Lower leg skin (tissue), 4 donors: Measurements from ENCODE around the gene ABI2. TPM values are rescaled to one million over a fixed set of nuclear protein-coding genes. Genes with fewer than 3 reads are reported as not detected.
"Not testable (repeated sequence)": the region's sequence is repeated elsewhere in the genome, so short reads cannot be mapped to it uniquely, and the experiment has no call there.

ENCODE experiments used
- DNase-seq, 2 donors: peaks; one replicate each; pipeline ENCODE4 v3.0.0-alpha.2; 2019; ENCODE audit warnings: low spot score in 2 of 2
- H3K4me3 ChIP-seq: fragments of 200-600 bp; sonication (generic); 2 replicates; pipeline ENCODE4 v1.5.1; 2017; ENCODE audit warnings: mild to moderate bottlenecking, low read depth; ENCODE audit not compliant: poor library complexity, severe bottlenecking
- POLR2A ChIP-seq, 2 donors: fragments of 450-650 bp; IDR thresholded peaks; one replicate each; pipeline ENCODE4 v1.6.1; 2016 to 2017; ENCODE audit warnings: antibody characterized with exemption in 2 of 2, mild to moderate bottlenecking in 1 of 2, moderate library complexity in 1 of 2
- WGBS, 2 donors: methylation state at CpG; one replicate each; pipeline ENCODE4 v1.1.5; 2018; 5-methylcytosine and 5-hydroxymethylcytosine counted together
- intact Hi-C: fragments of 100-400 bp; cut with DNase I; formaldehyde crosslinking; loops from one replicate; pipeline ENCODE4 v1.15.0; 2023; ENCODE audit warnings: low total_unique reads
- total RNA-seq, 4 donors: library from RNA; depleted of rRNA; stranded (reverse); fragments of >200 nt; gene quantifications; one replicate each; pipeline ENCODE4 v1.1.0, GENCODE V29; 2016
- TF ChIP-seq, protein P1 (sequence below), 3 donors: fragments of 450-650 bp; IDR thresholded peaks; one replicate each; pipeline ENCODE4 v1.5.1; 2016; ENCODE audit warnings: antibody characterized with exemption in 3 of 3, mild to moderate bottlenecking in 3 of 3, moderate library complexity in 2 of 3

The ABI2 gene
- total RNA-seq, 4 donors from 2014 or later, result 5.4 to 23.5 (median 19.1) TPM

- intact Hi-C loops, result no loop called here
- TF ChIP-seq, protein P1, sequence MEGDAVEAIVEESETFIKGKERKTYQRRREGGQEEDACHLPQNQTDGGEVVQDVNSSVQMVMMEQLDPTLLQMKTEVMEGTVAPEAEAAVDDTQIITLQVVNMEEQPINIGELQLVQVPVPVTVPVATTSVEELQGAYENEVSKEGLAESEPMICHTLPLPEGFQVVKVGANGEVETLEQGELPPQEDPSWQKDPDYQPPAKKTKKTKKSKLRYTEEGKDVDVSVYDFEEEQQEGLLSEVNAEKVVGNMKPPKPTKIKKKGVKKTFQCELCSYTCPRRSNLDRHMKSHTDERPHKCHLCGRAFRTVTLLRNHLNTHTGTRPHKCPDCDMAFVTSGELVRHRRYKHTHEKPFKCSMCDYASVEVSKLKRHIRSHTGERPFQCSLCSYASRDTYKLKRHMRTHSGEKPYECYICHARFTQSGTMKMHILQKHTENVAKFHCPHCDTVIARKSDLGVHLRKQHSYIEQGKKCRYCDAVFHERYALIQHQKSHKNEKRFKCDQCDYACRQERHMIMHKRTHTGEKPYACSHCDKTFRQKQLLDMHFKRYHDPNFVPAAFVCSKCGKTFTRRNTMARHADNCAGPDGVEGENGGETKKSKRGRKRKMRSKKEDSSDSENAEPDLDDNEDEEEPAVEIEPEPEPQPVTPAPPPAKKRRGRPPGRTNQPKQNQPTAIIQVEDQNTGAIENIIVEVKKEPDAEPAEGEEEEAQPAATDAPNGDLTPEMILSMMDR (IDR thresholded peaks at IDR 0.05), result no peak
- no peak for TF ChIP-seq POLR2A (IDR thresholded peaks at IDR 0.05)
- no peak for DNase-seq
- H3K4me3 ChIP-seq, result no peak overlapping the region
These were observed 79.3 kb downstream of the ABI2 start for GRCh38 chr2:203407496-203407895.

DNA sequence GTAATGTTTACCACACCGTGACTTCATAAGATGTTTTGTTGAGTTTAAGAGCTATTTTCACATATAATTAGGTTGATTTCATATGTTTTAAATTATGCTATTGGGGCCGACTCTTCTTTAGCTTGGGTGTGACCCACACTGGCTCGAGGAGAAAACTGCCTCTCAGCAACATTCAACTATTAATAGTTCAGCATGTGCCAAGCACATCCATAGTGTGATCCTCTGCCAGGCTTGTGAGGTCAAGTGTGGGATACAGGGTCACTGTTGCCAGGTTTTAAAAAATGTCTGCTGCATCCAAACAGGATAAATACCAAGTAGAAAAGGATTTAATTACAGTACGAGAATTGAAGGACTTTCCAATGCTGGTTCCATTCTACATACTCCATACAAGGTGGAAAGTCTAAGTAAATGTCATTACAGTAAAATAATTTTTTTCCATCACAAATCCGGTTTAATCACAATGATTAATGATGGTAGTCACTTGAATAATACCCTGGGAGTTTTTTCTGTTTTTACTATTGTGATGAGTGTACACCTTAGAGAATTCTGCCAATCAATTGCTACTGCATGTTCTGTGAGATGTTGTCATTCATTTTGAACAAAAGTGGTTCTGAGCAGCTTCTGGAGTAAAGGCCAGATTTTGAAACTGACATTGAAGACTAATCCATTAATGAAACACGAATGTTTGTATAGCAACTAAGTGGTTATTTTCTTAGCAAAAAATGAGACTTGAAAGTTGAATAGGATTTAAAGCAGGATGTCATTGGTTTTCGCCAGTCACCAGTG, 84.5 kb downstream of the ABI2 start:
- no peak overlapping the region for H3K4me3 ChIP-seq
- 26 to 27% methylated on average over 7 of the region's 7 CpGs for WGBS, 2 donors
- intact Hi-C loops, result no loop called here
- peak in 1 of 2 donors; percentile 31 for DNase-seq
- no peak for TF ChIP-seq POLR2A (IDR thresholded peaks at IDR 0.05)
- TF ChIP-seq, protein P1 (IDR thresholded peaks at IDR 0.05), result no peak

- TF ChIP-seq, protein P1 (IDR thresholded peaks at IDR 0.05), result no peak
- TF ChIP-seq POLR2A (IDR thresholded peaks at IDR 0.05), result no peak
- DNase-seq, result no peak
- intact Hi-C loops, result no loop called here
- H3K4me3 ChIP-seq, result no peak overlapping the region
These were observed 85.6 kb downstream of the ABI2 start for GRCh38 chr2:203413796-203414195.

GRCh38 chr2:203418271-203418670, 90.1 kb downstream of the ABI2 start:
- intact Hi-C loops, result no loop called here
- H3K4me3 ChIP-seq, result no peak overlapping the region
- TF ChIP-seq, protein P1 (IDR thresholded peaks at IDR 0.05), result no peak
- no peak for TF ChIP-seq POLR2A (IDR thresholded peaks at IDR 0.05)
- WGBS, 2 donors, result 87% methylated on average over 8 of the region's 8 CpGs
- no peak for DNase-seq

DNA sequence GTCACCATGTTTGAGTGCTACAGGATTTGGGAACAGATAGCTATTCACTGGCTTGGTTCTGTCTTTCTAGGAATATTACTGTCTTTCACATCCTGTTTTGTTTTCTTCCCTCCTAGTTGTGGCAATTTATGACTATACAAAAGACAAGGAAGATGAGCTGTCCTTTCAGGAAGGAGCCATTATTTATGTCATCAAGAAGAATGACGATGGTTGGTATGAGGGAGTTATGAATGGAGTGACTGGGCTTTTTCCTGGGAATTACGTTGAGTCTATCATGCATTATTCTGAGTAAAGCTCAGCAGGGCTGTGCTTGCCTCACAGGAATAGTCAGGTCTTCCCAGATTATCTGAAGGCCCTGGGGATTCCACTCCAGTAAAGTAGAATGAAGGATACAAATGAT, 98.9 kb downstream of the ABI2 start:
- H3K4me3 ChIP-seq, result no peak overlapping the region
- TF ChIP-seq POLR2A (IDR thresholded peaks at IDR 0.05), result no peak
- TF ChIP-seq, protein P1 (IDR thresholded peaks at IDR 0.05), result no peak
- 55 to 68% methylated on average over 2 of the region's 2 CpGs for WGBS, 2 donors
- no peak for DNase-seq
- intact Hi-C loops, result no loop called here

- DNase-seq, intact Hi-C loops, H3K4me3 ChIP-seq: not testable (repeated sequence)
- 85 to 93% methylated on average over 4 of the region's 4 CpGs for WGBS, 2 donors
These were observed 101.4 kb downstream of the ABI2 start for GRCh38 chr2:203429643-203430042.
